C4-2B (cell line): ENCODE measurements around the gene TNRC6B.

Experiments used
- H3K27ac ChIP-seq: fragments of 450-650 bp; 2 replicates; pipeline ENCODE4 v1.5.1; 2017
- ZFX ChIP-seq: fragments of 450-650 bp; IDR thresholded peaks from 2 replicates; pipeline ENCODE4 v1.6.1; 2017
- TF ChIP-seq, protein P1 (sequence below): fragments of 450-650 bp; conservative IDR thresholded peaks from 2 replicates; pipeline ENCODE4 v1.5.1; 2017; ENCODE audit warnings: mild to moderate bottlenecking

Gene TNRC6B

DNA sequence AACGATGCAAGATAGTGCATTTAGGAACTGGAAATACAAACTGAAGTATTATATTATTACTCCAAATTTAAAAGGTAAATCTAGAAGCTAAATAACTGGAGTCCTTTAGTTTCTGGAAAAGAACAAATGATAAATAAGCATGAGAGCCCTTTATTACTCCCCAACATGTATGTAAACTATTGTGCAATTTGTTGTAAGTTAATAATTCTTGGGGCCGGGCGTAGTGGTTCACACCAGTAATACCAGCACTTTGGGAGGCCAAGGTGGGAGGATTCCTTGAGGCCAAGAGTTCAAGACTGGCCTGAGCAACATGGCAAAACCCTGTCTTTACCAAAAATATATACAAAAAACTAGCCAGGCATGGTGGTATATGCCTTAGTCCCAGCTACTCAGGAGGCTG, 203.7 kb downstream of the TNRC6B start:
- no peak overlapping the region for H3K27ac ChIP-seq
- TF ChIP-seq ZFX: no peak
- TF ChIP-seq, protein P1, sequence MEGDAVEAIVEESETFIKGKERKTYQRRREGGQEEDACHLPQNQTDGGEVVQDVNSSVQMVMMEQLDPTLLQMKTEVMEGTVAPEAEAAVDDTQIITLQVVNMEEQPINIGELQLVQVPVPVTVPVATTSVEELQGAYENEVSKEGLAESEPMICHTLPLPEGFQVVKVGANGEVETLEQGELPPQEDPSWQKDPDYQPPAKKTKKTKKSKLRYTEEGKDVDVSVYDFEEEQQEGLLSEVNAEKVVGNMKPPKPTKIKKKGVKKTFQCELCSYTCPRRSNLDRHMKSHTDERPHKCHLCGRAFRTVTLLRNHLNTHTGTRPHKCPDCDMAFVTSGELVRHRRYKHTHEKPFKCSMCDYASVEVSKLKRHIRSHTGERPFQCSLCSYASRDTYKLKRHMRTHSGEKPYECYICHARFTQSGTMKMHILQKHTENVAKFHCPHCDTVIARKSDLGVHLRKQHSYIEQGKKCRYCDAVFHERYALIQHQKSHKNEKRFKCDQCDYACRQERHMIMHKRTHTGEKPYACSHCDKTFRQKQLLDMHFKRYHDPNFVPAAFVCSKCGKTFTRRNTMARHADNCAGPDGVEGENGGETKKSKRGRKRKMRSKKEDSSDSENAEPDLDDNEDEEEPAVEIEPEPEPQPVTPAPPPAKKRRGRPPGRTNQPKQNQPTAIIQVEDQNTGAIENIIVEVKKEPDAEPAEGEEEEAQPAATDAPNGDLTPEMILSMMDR: no peak

DNA sequence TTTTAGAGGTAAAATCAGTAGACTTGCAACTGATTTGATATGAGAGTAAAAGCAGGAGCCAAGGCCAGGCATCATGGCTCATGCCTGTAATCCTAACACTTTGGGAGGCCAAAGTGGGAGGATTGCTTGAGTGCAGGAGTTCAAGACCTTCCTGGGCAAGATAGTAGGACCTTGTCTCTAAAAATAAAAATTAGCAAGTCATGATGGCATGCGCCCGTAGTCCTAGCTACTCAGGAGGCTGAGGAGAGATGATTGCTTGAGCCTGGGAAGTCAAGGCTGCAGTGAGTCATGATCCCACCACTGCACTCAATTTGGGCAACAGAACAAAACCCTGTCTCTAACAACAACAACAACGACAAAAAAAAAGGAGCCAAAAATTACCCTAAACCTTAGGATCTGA, 206.2 kb downstream of the TNRC6B start:
- TF ChIP-seq, protein P1: no peak
- no peak for TF ChIP-seq ZFX
- no peak overlapping the region for H3K27ac ChIP-seq

DNA sequence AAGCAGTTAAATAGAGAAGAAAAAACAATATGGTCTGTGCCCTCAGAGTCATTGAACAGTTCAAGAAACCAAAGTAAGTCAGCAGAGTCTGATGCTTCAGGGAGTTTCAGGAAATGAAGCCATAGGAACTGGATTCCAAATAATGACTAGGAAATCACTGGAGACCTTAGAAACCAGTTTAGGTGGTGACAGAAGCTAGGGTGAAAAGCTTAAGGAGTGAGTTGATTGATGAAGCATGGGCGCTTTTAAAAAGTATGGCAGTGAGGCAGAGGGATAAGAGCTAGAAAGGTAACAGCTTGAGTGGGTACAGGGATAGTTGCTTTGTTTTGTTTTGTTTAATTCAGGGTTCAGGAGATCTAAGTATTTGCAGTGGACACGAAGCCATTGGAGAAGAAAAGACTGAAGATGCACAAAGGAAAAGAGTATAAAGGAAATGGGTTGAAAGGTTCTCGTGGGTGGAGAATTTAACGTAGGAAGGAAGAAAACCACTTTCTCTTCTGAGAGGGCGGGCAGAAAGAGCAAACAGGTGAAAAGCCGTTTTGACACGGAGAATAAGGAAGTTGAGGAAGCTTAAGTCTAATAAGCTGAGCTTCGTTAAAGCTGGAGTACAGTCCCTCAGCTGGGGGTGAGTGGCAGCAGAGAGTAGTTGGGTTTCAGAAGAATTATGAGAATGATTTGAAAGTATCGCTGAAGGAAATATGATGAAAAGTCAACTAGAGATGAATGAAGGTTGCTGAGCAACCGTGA, 207.5 kb downstream of the TNRC6B start:
- H3K27ac ChIP-seq: no peak overlapping the region
- TF ChIP-seq ZFX: no peak
